Vagina (tissue), 2 donors: ENCODE measurements around the gene GPATCH3.

Experiments used
- POLR2A ChIP-seq, 2 donors: fragments of 450-650 bp; IDR thresholded peaks; one replicate each; pipeline ENCODE4 v1.6.1; 2017; ENCODE audit warnings: antibody characterized with exemption in 2 of 2, mild to moderate bottlenecking in 2 of 2, moderate library complexity in 2 of 2
- POLR2AphosphoS5 ChIP-seq, 2 donors: sonication (generic); formaldehyde crosslinking; IDR thresholded peaks; one replicate each; pipeline ENCODE4 v1.9.0; 2017; ENCODE audit warnings: antibody characterized with exemption in 2 of 2, mild to moderate bottlenecking in 2 of 2, low read depth in 1 of 2; ENCODE audit not compliant: insufficient read depth in 1 of 2
- TF ChIP-seq, protein P1 (sequence below), 3 experiments: fragments of 450-650 bp in 2 of 3; fragments of 200-600 bp in 1 of 3; sonication (generic) in 1 of 3; IDR thresholded peaks; one replicate each; pipeline ENCODE4 v1.5.1; 2017 to 2019; ENCODE audit warnings: antibody characterized with exemption in 3 of 3, mild to moderate bottlenecking in 2 of 3, moderate library complexity in 2 of 3

DNA sequence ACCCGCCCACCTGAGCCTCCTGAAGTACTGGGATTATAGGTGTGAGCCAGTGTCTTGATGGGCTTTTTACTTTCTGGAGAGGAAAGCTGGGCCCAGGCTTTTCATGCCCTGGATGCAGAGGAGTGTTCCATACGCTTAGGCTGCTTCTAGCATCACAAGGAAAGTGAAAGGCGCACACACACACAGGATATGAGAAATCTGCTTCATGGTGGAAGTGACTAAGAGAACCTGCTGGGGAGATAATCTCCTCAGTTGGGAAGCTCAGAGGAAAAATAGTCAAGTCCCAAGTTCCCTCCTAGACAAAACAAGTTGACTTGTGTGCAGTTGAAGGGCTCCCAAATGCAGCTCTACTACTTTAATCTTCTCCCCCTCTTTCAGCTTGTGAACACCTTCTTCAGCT, 23.4 kb upstream of the GPATCH3 start:
- TF ChIP-seq POLR2A (IDR thresholded peaks at IDR 0.05) (no peak), POLR2AphosphoS5 (IDR thresholded peaks at IDR 0.05; ENCODE audit: insufficient read depth in 1 of 2, low read depth in 1 of 2) (no peak)
- TF ChIP-seq, protein P1, sequence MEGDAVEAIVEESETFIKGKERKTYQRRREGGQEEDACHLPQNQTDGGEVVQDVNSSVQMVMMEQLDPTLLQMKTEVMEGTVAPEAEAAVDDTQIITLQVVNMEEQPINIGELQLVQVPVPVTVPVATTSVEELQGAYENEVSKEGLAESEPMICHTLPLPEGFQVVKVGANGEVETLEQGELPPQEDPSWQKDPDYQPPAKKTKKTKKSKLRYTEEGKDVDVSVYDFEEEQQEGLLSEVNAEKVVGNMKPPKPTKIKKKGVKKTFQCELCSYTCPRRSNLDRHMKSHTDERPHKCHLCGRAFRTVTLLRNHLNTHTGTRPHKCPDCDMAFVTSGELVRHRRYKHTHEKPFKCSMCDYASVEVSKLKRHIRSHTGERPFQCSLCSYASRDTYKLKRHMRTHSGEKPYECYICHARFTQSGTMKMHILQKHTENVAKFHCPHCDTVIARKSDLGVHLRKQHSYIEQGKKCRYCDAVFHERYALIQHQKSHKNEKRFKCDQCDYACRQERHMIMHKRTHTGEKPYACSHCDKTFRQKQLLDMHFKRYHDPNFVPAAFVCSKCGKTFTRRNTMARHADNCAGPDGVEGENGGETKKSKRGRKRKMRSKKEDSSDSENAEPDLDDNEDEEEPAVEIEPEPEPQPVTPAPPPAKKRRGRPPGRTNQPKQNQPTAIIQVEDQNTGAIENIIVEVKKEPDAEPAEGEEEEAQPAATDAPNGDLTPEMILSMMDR (IDR thresholded peaks at IDR 0.05), result no peak
